HEK293 (cell line): ENCODE measurements around the gene DNAI1.

Experiments
- CTCF ChIA-PET: fragments of 350-600 bp; formaldehyde crosslinking; extraction: SDS; loops from one replicate; lab custom pipeline; 2021; ENCODE audit warnings: antibody characterized with exemption; lab: Yijun Ruan, JAX
- POLR2A ChIA-PET: fragments of 300-600 bp; formaldehyde crosslinking; extraction: SDS; loops from one replicate; lab custom pipeline; 2020; ENCODE audit warnings: antibody characterized with exemption, inconsistent platforms; lab: Yijun Ruan, JAX
- H3K27ac ChIP-seq: fragments of 200-500 bp; sonication (Bioruptor generic); 2 replicates; pipeline ENCODE4 v1.5.1; 2014; ENCODE audit warnings: low read depth, low read length, control low read depth, inconsistent platforms; ENCODE audit errors: extremely low read depth
- H3K36me3 ChIP-seq, 2 experiments: fragments of 200-500 bp in 1 of 2; sonication (Bioruptor generic) in 1 of 2; 1 replicate in 1 of 2; 2 replicates in 1 of 2; pipeline ENCODE4 v1.5.1; 2014 to 2017; ENCODE audit warnings: inconsistent platforms in 2 of 2, low read length in 2 of 2; ENCODE audit not compliant: control insufficient read depth in 2 of 2, insufficient read depth in 1 of 2
- H3K4me1 ChIP-seq: fragments of 200-500 bp; sonication (Bioruptor generic); 2 replicates; pipeline ENCODE4 v1.5.1; 2014; ENCODE audit warnings: mild to moderate bottlenecking, low read length, inconsistent platforms; ENCODE audit not compliant: control insufficient read depth, insufficient read depth
- H3K4me3 ChIP-seq: 2 replicates; pipeline ENCODE4 v1.5.1; 2011; ENCODE audit warnings: low read depth, mild to moderate bottlenecking, control low read depth, low read length, moderate library complexity
- H3K9me3 ChIP-seq: fragments of 200-500 bp; sonication (Bioruptor generic); 2 replicates; pipeline ENCODE4 v1.5.1; 2014; ENCODE audit warnings: low read depth, low read length, inconsistent platforms; ENCODE audit not compliant: control insufficient read depth, insufficient read depth
- CTCF ChIP-seq: fragments of 450-650 bp; formaldehyde crosslinking; IDR thresholded peaks from 2 replicates; pipeline ENCODE4 v1.5.1; 2016; ENCODE audit warnings: missing biosample characterization, missing genetic modification characterization
- ELK4 ChIP-seq: IDR thresholded peaks from 2 replicates; pipeline ENCODE4 v1.6.1; 2011; ENCODE audit warnings: mild to moderate bottlenecking, low read depth, low read length, borderline replicate concordance
- GLIS1 ChIP-seq: fragments of 450-650 bp; formaldehyde crosslinking; IDR thresholded peaks from 2 replicates; pipeline ENCODE4 v1.5.1; 2016; ENCODE audit warnings: missing biosample characterization, missing genetic modification characterization
- HIC1 ChIP-seq: fragments of 450-650 bp; formaldehyde crosslinking; IDR thresholded peaks from 2 replicates; pipeline ENCODE4 v1.5.1; 2016; ENCODE audit warnings: missing biosample characterization, missing genetic modification characterization
- KLF16 ChIP-seq: fragments of 450-650 bp; formaldehyde crosslinking; IDR thresholded peaks from 2 replicates; pipeline ENCODE4 v1.5.1; 2017; ENCODE audit warnings: missing biosample characterization, missing genetic modification characterization
- KLF9 ChIP-seq: fragments of 450-650 bp; formaldehyde crosslinking; IDR thresholded peaks from 2 replicates; pipeline ENCODE4 v1.5.1; 2016; ENCODE audit warnings: missing biosample characterization, missing genetic modification characterization, low read depth
- OSR2 ChIP-seq: fragments of 450-650 bp; formaldehyde crosslinking; IDR thresholded peaks from 2 replicates; pipeline ENCODE4 v1.5.1; 2016; ENCODE audit warnings: missing biosample characterization, missing genetic modification characterization
- SETDB1 ChIP-seq: IDR thresholded peaks from one replicate; pipeline ENCODE4 v1.6.1; 2017; ENCODE audit warnings: mild to moderate bottlenecking, low read length, moderate library complexity, mixed read lengths; ENCODE audit not compliant: insufficient read length
- ZBTB1 ChIP-seq: fragments of 450-650 bp; formaldehyde crosslinking; IDR thresholded peaks from 2 replicates; pipeline ENCODE4 v1.5.1; 2016; ENCODE audit warnings: missing biosample characterization, missing genetic modification characterization
- ZBTB10 ChIP-seq: fragments of 450-650 bp; formaldehyde crosslinking; IDR thresholded peaks from 2 replicates; pipeline ENCODE4 v1.5.1; 2016; ENCODE audit warnings: missing biosample characterization, missing genetic modification characterization
- ZBTB44 ChIP-seq: fragments of 450-650 bp; IDR thresholded peaks from 2 replicates; pipeline ENCODE4 v1.5.1; 2018; ENCODE audit warnings: missing biosample characterization, mild to moderate bottlenecking, missing genetic modification characterization
- ZNF19 ChIP-seq: fragments of 450-650 bp; formaldehyde crosslinking; IDR thresholded peaks from 2 replicates; pipeline ENCODE4; 2016; ENCODE audit warnings: missing biosample characterization, missing genetic modification characterization, low read depth
- ZNF202 ChIP-seq: fragments of 450-650 bp; formaldehyde crosslinking; IDR thresholded peaks from 2 replicates; pipeline ENCODE4 v1.5.1; 2016; ENCODE audit warnings: missing biosample characterization, missing genetic modification characterization, borderline replicate concordance
- ZNF248 ChIP-seq: fragments of 450-650 bp; formaldehyde crosslinking; IDR thresholded peaks from 2 replicates; pipeline ENCODE4 v1.5.1; 2017; ENCODE audit warnings: missing biosample characterization, missing genetic modification characterization
- ZNF404 ChIP-seq: fragments of 450-650 bp; formaldehyde crosslinking; IDR thresholded peaks from 2 replicates; pipeline ENCODE4 v1.5.1; 2017; ENCODE audit warnings: missing biosample characterization, missing genetic modification characterization
- ZNF48 ChIP-seq: fragments of 450-650 bp; formaldehyde crosslinking; IDR thresholded peaks from 2 replicates; pipeline ENCODE4 v1.5.1; 2016; ENCODE audit warnings: missing biosample characterization, missing genetic modification characterization
- ZNF488 ChIP-seq: fragments of 450-650 bp; formaldehyde crosslinking; IDR thresholded peaks from 2 replicates; pipeline ENCODE4 v1.5.1; 2016; ENCODE audit warnings: missing biosample characterization, missing genetic modification characterization
- ZNF501 ChIP-seq: fragments of 450-650 bp; formaldehyde crosslinking; IDR thresholded peaks from 2 replicates; pipeline ENCODE4 v1.5.1; 2016; ENCODE audit warnings: missing biosample characterization, missing genetic modification characterization
- ZNF513 ChIP-seq: fragments of 450-650 bp; IDR thresholded peaks from 2 replicates; pipeline ENCODE4 v1.5.1; 2018; ENCODE audit warnings: missing biosample characterization, missing genetic modification characterization
- ZNF530 ChIP-seq: fragments of 450-650 bp; formaldehyde crosslinking; IDR thresholded peaks from 2 replicates; pipeline ENCODE4 v1.5.1; 2016; ENCODE audit warnings: low read depth, missing biosample characterization, missing genetic modification characterization

DNAI1 gene

GRCh38 chr9:34503406-34503805, 44.8 kb downstream of the DNAI1 start:
- Histone ChIP-seq H3K9me3 (no peaks in the 10 kb centered on the region), H3K4me1 (no peaks in the 10 kb centered on the region), H3K4me3 (no peak overlapping the region), H3K27ac (no peak overlapping the region), H3K36me3 (no peaks in the 10 kb centered on the region)
- POLR2A ChIA-PET = interaction anchor here (1.2 kb wide), 1 partner anchor 126 kb away, joined by 4 read pairs; the partner anchor contains the start of gene MYORG
- no peak for TF ChIP-seq ZNF19 (tag by site-specific recombination)
- no peak for TF ChIP-seq CTCF (tag by site-specific recombination)
- TF ChIP-seq ZBTB10 (tag by site-specific recombination) = no peak
- TF ChIP-seq ZNF501 (tag by site-specific recombination) = no peak
- TF ChIP-seq ZNF202 (tag by site-specific recombination) = no peak
- no peak for TF ChIP-seq KLF9 (tag by site-specific recombination)
- TF ChIP-seq ZNF248 (tag by site-specific recombination) = no peak
- no peak for TF ChIP-seq ZNF488 (tag by site-specific recombination)
- TF ChIP-seq ZBTB1 = no peak
- no peak for TF ChIP-seq ZNF48
- no peak for TF ChIP-seq ZBTB44 (tag by site-specific recombination)
- CTCF ChIA-PET = interaction anchor here (0.6 to 11.0 kb wide), 16 partner anchors 11 to 536 kb away, joined by 3 to 132 read pairs (median 4); no protein-coding TSS in a partner anchor

- Histone ChIP-seq H3K4me1 (no peaks in the 10 kb centered on the region), H3K4me3 (no peak overlapping the region), H3K27ac (no peak overlapping the region), H3K36me3 (no peaks in the 10 kb centered on the region), H3K9me3 (no peaks in the 10 kb centered on the region)
- TF ChIP-seq ZNF488 (tag by site-specific recombination) (no peak), KLF16 (peak; percentile 31; the same call in 1 of the 2 replicates), ZNF530 (tag by site-specific recombination) (no peak), SETDB1 (no peak), ELK4 (no peak), ZNF404 (tag by site-specific recombination) (no peak), ZNF513 (no peak), HIC1 (tag by site-specific recombination) (no peak), OSR2 (tag by site-specific recombination) (0 out of 2 replicates have a peak, but pooled peaks have one; percentile 12), GLIS1 (tag by site-specific recombination) (peak; percentile 82)
- POLR2A ChIA-PET = no interaction called here
- CTCF ChIA-PET = interaction anchor here (0.9 to 11.0 kb wide), 6 partner anchors 14 to 102 kb away, joined by 3 to 132 read pairs (median 9); no protein-coding TSS in a partner anchor
Measured at GRCh38 chr9:34505370-34506120, 46.9 kb downstream of the DNAI1 start.
